Stimulated activated CD8-positive, alpha-beta memory T cell treated with anti-CD3 and anti-CD28 coated beads, Interleukin-12 subunit alpha, Interleukin-12 subunit beta, amount 100 ng/mL, for 24 hours (primary cell): ENCODE results near the gene ATG2B.

Source experiments
- DNase-seq: peaks from one replicate; pipeline ENCODE4 v3.0.0-alpha.2; 2020; ENCODE audit errors: extremely low read depth

The ATG2B gene

DNA sequence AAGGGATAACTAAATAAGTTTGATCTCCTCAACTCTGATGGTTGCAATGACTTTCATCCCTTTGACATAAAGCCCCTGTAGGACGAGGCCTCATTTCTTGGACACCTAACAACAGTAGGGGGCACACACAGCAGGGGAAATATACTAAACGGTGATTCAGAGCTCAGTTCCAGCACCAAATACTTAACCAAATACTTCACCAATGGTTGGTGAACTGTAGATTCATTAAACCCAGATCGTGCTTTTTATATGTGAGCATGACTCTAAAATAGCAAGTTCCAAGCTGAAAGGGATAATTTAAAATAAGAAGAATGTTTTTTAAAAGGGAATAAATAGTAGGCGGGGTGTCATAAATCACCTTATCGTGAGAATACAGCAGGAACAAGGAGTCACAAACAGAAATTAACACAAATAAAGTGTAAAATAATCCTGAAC is 53.2 kb downstream of the ATG2B start:
- no peak for DNase-seq

DNA sequence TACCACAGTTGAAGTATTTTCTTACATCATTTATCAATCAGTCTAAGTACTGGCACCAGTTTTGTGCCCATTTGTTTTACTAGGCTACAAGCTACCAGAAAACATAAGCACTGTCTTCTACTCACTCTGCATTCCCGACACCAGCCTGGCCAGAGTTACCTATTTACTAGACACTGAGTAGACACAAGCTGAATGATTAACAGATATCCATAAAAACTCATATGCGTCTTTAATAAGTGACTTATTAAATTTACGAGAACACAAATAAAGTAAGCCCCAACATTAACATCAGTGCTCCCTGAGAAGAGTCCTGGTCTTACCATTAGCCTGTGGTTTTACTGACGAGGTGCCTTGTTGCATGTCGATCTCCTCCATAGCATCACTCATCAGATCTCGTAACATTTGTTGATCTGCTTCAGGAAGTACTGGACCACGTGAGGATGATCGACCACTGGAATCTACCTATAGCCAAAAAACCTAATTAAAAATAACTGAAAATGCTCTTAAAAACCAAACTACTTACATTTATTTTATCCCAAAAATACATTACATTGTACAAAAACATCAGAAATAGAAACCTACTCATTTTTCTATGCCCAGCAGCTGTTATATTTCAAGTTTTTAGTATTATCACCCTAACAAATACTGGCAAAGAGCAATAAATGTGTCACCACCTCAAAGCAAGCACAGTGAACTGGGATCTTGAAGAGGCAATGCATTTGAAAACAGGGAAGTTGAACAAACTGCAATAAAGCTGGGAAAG is 53.8 kb downstream of the ATG2B start:
- no peak for DNase-seq

DNA sequence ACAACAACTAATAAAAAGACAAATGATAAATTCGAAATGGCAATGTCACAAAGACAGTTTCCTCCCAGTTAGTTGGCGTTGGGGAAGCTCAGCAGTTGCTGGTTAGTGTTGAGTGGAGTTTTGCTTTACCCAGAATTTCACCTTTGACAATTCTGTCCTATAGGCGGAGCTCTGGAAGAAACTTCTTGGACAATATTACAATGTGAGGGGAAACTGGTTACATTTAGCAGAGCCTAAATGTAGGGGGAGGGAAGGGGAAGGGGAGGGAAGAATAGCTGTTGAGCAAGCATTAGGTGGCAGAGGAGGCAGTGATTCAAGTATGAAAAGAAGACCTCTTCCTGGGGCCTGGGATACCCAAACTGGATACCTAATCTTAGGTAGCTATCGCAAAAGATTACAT is 55.7 kb downstream of the ATG2B start:
- no peak for DNase-seq

GRCh38 chr14:96304956-96305355 is 58.2 kb downstream of the ATG2B start:
- no peak for DNase-seq

GRCh38 chr14:96303981-96304380 is 59.2 kb downstream of the ATG2B start:
- no peak for DNase-seq

- no peak for DNase-seq
These were observed 63.7 kb downstream of the ATG2B start for GRCh38 chr14:96299441-96299840.

GRCh38 chr14:96297997-96298515 is 65.1 kb downstream of the ATG2B start:
- no peak for DNase-seq

DNA sequence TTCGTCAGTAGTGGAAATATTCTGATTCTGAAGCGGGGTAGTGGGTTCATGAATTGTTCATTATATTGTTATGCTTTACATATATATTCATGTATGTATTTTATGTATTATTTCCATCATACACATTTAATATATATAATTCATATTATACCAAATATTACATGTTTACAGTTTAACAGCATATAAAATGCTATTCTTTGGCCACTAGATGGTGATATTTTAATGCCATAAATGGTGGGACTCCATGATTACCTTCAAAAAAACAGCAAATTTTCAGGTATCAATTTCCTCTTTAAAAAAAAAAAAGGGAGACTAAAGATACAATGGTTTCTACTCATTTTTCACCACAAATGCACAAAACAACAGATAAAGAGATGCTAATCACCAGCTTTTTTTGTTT is 66.1 kb downstream of the ATG2B start:
- DNase-seq, result no peak

DNA sequence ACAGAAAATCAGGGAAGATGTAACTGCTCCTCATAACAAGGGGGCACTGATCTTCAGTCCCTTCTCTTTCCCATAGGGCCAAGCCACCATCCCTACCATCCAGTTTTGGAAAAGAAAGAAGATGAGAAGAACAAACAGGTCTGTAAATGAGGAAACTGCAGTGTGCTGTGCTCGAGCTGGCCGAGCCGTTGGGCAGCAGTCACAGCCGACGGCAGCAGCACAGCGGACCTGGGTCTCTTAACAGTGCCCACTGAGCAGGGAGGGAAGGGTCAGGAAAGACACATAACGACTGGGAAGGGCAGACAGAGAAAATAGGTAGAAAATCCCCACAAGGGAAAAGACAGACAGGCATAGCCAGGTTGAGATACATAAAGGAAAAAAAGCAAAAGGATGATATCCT is 68.9 kb downstream of the ATG2B start:
- DNase-seq, result no peak

- DNase-seq, result no peak
These were observed 75.3 kb downstream of the ATG2B start for GRCh38 chr14:96287856-96288255.

DNA sequence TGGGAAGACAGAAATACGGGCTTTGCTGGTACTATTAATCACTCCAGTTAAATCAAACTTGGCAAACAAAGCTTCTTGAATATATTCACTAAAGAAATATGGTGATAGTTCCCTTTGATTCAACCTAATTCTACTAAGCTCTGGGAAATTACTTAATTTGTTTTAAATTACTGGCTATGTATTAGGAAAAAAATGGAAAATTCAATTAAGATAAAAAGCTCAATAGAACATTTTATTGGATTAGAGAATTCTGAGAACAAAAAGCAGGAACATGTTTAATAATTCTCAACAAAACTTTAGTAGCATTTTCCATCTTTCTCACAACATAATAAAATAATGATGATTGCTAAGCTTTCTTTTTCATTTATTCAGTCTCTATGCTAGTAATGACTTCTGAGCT is 76.9 kb downstream of the ATG2B start:
- no peak for DNase-seq

DNA sequence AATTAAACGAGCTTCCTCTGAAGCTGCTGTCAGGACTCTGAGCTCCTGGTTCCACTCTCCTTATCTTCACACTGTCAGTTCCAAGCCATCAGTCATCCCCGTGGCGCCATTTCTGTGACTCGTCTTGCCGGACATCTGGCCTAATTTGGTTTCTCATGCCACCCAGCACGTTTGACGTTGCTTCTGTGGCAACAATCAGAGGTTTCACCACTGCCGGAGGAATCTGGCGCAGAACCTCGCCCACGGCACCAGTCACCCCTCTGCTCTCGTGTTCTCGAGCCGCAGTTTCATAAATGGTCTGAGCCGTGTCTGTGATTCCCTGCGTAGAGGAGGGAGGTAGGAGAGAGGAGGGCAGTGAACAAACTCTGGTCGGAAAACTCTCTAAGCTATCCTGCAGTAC is 77.5 kb downstream of the ATG2B start:
- DNase-seq, result no peak

GRCh38 chr14:96284430-96284829 is 78.7 kb downstream of the ATG2B start:
- no peak for DNase-seq

DNA sequence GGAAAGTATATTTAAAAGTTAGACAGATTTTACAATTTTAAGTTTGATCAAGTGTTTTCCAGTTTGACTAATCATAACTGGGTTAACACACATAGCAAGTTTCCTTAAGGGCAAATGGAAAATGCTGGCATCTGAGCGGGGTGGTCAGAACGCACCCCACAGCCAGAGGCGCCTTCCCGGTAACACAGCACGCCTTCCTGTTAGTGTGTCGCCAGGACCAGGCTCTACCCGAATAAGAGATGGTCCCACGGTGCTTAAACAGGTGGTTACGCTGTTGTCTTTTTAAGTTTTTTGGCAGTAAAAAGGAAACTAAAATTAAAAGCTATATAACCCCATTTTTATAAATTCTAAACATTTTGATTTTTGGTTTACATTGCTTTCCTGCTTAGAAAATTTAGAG is 79.1 kb downstream of the ATG2B start:
- no peak for DNase-seq

DNA sequence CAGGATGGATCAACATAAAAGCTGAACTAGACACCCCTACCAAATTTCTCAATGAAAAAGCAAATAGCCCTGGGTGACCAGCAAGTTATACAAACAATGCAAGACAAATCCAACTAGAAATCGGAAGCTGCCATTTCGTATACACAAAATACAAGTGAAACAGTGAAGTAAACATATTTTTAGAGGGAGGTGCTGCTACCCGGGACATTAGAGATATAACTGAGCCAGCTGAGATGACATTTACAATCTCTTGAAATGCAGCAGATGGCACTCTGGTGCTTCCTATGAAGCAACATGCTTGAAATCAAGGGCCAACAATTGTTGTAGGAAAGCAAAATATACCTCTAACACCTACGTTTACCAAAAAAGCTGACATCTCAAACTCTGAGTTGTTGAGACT is 81.7 kb downstream of the ATG2B start:
- no peak for DNase-seq

DNA sequence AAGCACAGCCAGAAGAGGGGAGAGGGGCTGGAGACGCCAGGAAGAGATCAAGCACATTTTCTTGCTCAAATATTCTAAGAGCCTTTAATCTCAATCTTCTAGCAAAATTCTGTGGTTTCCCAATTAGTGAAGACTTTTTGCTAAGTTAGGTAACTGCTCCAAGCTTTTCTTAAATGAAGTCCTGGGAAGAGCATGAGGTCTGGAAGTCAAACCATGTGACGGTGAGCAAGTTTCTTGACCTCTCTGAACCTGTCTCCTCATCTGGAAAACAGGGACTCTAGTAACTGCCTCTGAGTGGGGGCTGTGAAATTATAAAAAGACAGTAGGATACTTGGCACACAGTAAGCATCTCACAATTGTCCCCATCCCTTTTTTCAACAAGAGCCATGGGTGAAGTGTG is 83.0 kb downstream of the ATG2B start:
- no peak for DNase-seq

GRCh38 chr14:96279564-96279963 is 83.6 kb downstream of the ATG2B start:
- no peak for DNase-seq

- DNase-seq, result no peak
These were observed 85.3 kb downstream of the ATG2B start for GRCh38 chr14:96277890-96278289.

GRCh38 chr14:96275177-96276112 is 87.7 kb downstream of the ATG2B start:
- peak; percentile 31 for DNase-seq

DNA sequence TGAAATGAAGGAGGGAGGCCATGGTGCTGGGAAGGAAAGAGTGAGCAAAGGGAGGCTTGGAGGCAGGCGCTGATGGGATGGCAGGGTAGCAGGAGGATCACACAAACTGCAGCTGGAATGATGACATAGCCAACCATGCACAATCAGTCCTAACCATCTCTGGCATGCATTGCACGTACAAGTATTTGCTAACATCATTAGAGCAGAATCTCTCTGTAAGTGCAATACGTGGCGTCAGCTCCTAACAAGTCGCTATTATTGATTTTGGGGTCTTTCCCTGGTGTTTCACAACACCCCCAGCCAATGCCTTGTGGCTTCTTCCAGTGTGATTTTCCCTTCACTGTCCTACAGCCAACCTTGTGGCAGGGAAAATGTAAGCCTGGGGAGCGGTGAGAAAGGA is 88.6 kb downstream of the ATG2B start:
- no peak for DNase-seq

DNA sequence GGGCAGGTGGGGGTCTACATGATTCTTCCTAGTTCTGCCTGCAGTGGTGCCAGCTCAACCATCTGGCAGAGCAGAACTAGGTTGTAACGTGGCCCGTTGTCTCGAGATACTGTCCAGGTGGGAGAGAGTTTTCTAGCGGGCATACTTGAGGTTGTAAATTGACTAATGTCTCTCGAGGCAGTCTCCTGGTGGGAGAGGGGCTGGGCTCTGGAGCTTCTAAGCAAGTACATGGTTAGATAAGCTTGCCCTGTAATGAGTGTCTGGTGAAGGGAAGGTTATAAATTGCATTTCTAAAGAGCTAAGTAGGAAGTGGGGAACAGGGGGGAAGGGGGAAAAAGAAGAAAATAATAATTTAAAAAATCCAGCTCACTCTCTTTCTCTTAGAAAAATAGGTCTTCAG is 89.0 kb downstream of the ATG2B start:
- DNase-seq, result no peak

GRCh38 chr14:96273629-96274028 is 89.5 kb downstream of the ATG2B start:
- DNase-seq, result no peak
